Measurements from ENCODE around the gene SMYD3.

GRCh38 chr1:246425895-246426294 lies 81.2 kb downstream of the SMYD3 start:
- no peak for TF ChIP-seq POLR2AphosphoS5 (IDR thresholded peaks at IDR 0.05)
- TF ChIP-seq, protein P1, sequence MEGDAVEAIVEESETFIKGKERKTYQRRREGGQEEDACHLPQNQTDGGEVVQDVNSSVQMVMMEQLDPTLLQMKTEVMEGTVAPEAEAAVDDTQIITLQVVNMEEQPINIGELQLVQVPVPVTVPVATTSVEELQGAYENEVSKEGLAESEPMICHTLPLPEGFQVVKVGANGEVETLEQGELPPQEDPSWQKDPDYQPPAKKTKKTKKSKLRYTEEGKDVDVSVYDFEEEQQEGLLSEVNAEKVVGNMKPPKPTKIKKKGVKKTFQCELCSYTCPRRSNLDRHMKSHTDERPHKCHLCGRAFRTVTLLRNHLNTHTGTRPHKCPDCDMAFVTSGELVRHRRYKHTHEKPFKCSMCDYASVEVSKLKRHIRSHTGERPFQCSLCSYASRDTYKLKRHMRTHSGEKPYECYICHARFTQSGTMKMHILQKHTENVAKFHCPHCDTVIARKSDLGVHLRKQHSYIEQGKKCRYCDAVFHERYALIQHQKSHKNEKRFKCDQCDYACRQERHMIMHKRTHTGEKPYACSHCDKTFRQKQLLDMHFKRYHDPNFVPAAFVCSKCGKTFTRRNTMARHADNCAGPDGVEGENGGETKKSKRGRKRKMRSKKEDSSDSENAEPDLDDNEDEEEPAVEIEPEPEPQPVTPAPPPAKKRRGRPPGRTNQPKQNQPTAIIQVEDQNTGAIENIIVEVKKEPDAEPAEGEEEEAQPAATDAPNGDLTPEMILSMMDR (IDR thresholded peaks at IDR 0.05 in 8 of 11, conservative IDR thresholded peaks at IDR 0.05 in 3 of 11): no peak

Measured in spleen (tissue), 7 donors.